CD4-positive, alpha-beta T cell treated with Interleukin-6 at 100 ng/mL for 8 hours (primary cell): Measurements from ENCODE around the gene ARHGAP26.
"Not testable (repeated sequence)": the region's sequence is repeated elsewhere in the genome, so short reads cannot be mapped to it uniquely, and the experiment has no call there.

ENCODE experiments used
- DNase-seq: peaks from one replicate; pipeline ENCODE4 v3.0.0-alpha.2; 2020; ENCODE audit warnings: mixed read lengths, low spot score

Gene ARHGAP26

DNA sequence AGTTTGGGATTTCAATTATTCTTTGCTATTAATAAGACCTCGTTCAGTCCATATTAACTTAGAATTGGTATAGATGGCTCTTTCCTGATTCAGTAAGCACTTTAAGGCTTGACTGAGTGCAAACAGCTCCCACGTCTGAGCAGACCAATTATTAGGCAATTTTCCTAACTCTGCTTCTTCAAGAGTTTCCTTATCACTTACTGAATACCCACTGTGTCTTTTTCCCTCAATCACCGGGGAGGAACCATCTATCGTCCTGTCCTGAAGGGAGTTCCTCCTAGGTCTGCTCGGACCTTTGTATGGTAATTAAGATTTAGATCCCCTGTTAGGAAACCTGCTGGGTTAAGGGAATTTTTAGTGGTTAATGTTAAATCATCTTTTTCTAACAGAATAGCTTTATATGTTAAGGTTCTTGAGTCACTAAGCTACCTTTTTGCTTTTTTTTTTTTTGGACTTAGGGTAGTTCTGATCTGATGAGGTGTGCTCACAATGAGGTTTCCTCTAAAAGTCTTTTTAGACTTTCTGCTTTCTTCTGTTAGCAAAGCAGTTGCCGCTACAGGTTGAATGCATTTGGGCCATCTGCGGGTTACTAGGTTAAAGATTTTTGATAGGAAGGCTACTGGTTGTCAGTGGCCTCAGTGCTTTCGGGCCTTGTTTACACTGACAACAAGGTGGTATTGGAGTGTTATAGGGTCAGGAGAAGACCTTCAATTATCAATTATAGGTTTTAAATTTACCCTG is 322.7 kb downstream of the ARHGAP26 start:
- not testable (repeated sequence) for DNase-seq

- DNase-seq, result no peak
Measured at GRCh38 chr5:143093452-143094086, 323.4 kb downstream of the ARHGAP26 start.

DNA sequence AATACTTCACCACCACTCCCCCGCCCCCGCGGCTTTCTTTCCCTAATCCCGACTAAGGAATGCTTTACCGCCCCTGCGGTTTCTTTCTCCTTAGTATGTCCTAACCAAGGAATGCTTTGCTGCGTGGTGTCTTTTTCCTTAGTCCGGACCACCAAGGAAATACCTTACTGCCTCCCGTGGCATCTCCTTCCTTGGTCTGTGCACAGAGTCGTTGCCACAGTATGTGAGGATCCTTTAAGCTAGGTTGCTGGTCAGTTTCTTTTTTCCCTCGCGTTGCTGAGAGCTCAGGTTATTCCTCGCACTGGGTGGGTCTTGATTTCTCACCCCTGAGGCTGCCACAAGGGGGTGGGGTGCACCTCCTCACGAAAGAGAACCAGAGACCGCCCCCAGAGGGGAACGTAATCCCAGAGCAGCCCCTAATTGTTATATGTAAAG is 323.9 kb downstream of the ARHGAP26 start:
- DNase-seq, result no peak

DNA sequence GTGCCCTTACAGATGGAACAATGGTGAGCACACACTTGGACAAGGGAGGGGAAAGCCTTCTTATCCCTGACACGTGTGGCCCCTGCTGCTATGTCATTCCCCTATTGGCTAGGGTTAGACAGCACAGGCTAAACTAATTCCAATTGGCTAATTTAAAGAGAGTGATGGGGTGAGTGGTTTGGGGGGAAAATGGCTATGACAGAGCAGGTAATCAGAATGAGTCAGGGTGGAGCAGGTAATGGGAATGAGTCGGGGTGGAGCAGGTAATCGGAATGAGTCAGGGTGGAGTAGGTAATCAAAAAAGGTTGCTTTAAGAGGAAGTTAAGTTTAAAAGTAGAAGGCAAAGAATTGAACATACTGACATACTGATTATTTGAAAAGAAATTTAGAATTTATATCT is 324.4 kb downstream of the ARHGAP26 start:
- not testable (repeated sequence) for DNase-seq

DNA sequence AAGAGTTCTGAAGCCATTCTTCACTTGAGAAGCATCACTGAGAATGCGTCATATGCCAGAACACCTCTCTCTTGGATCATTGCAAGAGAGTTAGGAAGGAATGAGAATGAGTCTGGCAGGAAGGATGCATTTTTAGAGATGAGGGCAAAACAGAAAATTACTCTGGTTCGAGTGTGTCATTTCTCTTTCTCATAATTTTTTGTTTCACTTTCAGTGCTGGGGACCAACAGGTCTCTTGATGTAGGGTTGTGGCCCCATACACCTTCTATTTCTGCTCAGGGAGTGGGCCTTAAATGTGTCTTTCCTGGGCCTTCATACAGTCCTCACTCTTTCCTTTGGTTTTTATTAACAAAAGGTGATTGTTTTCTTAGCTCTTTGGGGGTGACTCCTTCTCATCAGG is 330.9 kb downstream of the ARHGAP26 start:
- DNase-seq, result no peak

- DNase-seq, result no peak
Measured at GRCh38 chr5:143101725-143102386, 331.7 kb downstream of the ARHGAP26 start.

- no peak for DNase-seq
Measured at GRCh38 chr5:143102411-143102810, 332.2 kb downstream of the ARHGAP26 start.

- no peak for DNase-seq
Measured at GRCh38 chr5:143105216-143105905, 335.2 kb downstream of the ARHGAP26 start.

GRCh38 chr5:143106174-143106573 is 336.0 kb downstream of the ARHGAP26 start:
- DNase-seq, result no peak

DNA sequence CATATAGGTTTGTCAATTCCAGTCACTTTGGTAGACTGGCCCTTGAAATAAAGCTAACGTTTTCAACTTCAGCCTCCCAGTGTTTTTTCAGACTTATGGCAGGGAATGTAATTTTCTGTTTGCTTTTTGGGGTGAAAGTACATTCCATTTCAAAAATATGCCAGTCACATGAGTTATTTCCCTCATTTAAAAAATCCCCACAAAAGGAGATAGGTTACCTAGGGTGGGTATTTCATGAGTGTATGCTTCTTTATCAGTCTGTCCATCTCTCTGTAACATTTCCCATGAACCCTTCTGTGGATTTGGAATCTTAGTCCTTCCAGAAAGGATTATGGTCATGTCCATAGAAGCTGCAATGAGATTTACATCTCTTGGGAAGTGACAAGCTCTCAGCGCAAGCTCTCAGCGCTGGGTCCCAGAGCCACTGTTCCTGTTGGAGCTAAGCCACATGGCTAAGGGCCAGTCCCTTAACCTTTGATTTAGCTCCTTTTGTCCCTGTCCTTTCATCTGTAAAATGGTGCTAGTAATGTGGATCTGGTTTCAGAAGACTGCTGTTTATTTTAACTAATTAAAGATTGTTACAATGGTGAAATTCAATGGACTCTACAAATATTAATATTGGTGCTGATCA is 338.4 kb downstream of the ARHGAP26 start:
- DNase-seq, result no peak

- no peak for DNase-seq
Measured at GRCh38 chr5:143110591-143110990, 340.4 kb downstream of the ARHGAP26 start.

GRCh38 chr5:143111799-143112198 is 341.6 kb downstream of the ARHGAP26 start:
- no peak for DNase-seq

DNA sequence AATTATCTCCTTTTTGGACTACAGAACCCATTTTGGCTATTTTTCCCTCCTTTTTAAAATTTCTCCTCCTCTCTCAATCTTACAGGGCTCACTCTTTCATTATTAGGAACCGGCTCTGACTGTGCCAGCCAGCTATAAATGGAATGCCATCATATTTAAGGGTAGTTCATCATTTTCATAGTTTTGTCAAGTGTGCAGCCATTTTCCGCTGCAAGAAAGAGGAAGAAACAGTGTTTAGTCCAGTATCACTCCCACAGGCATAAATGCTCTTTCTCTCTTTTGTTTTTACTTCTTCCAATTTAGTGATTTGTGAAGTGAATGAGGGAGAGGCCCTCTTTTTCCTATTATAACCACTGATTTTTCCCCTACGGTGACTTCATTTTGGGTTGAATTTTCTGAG is 343.3 kb downstream of the ARHGAP26 start:
- DNase-seq, result no peak

DNA sequence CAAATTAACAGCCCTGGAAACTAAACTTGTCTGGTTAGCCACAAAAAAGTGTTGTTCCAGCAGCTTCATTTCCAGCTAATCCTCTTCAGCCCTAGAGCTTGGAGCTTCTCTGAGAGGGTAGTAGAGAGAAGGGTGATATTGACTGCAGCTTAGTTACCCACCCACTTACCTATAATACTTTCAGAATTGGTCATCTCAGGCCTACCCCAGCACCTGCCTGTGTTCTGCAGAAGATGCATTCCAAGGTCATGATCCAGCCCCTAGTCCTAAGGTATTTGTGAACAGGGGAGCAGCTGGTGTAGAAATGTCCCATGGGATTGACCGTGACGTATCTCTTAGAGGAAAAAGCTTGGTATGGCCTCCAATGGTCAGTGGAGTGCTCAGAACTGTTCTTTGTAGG is 344.3 kb downstream of the ARHGAP26 start:
- no peak for DNase-seq

- no peak for DNase-seq
Measured at GRCh38 chr5:143115381-143115780, 345.2 kb downstream of the ARHGAP26 start.

DNA sequence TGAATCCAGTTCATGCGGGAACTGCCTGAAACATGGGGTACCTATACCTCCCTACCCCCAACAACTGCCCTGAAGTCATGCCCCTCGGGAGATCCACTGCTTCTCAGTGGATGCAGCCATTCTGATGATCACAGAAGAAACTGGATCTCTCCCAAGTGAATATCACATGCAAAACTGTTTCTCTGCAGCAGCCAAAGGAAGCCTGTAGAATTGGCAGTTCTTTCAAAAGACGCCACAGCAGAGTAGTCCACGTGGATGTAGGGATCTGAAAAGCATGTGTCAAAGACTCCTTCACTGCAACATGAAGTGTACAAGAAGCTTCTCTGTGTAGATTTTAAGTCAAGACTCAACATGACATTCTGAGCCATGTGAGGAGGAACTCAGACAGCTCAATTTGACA is 346.6 kb downstream of the ARHGAP26 start:
- no peak for DNase-seq

DNA sequence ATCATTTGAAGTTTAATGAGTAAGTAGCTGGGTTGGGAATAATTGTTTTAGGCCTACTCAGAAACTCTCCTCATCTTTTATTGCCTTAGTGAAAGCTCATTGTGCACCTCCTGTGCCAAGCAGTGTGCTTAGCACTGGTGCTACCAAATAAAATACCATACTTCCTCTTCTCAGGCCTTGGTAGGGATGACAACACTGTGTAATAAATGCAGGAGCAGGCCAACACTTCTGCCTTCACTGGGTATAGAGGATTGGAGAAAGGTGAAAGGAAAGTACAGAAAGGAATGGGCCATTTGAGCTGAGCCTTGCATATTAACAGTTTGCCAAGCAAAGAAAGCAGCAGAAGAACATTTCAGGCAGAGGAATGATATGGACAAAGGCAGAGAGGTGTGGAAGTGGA is 347.6 kb downstream of the ARHGAP26 start:
- DNase-seq, result no peak

GRCh38 chr5:143118222-143118621 is 348.0 kb downstream of the ARHGAP26 start:
- no peak for DNase-seq

DNA sequence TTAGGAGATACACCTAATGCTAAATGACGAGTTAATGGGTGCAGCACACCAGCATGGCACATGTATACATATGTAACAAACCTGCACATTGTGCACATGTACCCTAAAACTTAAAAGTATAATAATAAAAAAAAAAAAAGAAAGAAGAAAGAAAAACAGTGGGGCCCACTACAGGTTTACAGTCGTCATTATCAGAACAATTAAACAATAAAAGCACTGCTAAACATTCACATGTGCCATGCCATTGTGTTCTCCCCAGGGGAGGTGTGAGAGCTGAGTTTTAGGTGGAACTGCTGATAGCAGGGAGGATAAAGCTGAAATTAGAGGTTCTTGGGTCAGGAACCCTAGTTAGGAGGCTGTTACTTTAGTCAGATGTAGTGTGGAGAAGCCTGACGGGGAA is 348.6 kb downstream of the ARHGAP26 start:
- DNase-seq, result not testable (repeated sequence)

DNA sequence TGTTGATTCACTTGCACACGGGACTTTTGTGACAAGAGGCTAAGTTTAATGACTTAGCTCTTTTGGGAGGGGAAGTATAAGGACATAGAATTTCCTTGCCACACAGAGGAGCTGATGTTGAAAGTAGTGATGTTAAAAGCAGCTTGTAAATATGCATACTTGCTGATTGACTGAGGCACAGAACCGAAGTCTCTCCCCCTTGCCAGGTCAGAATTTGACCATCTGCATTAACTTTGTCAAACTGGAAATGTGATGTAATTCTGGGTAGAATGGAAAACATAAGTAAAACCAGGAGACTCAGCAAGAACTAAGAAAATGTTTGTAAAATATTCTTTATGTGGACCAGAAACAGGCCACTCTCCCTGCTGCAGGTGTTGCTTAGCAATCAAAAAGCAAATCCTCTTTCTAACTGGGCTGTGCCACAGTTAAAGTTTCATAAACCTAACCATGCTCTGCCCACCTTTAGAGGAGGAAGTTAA is 349.2 kb downstream of the ARHGAP26 start:
- no peak for DNase-seq

DNA sequence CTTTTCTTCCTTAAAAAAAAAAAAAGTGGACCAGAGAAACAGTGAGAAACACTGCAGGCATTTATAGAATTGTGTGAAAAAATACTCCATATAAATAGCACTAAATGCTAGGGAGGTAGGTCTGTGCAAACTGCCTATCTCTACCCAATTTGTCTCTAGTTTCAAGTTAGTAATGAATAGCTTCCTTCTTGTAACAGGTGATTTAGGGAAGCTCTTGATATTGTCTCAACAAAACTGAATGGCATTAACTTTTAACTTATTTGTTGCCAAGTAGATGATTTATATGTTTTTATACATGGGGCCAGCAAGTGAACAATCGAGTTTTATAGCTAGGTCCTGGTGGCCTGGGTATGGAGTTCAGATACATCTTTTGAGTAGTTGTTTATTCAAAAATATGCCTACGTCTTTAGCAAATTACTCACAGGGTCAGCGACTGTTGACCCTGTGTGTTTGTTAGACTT is 349.7 kb downstream of the ARHGAP26 start:
- DNase-seq, result no peak
